Uterus (tissue), 2 donors: Measurements from ENCODE around the gene KCNJ14.

Experiments used
- POLR2A ChIP-seq, 2 donors: fragments of 450-650 bp; IDR thresholded peaks; one replicate each; pipeline ENCODE4 v1.6.1; 2016; ENCODE audit warnings: antibody characterized with exemption in 2 of 2, mild to moderate bottlenecking in 1 of 2, moderate library complexity in 1 of 2
- TF ChIP-seq, protein P1 (sequence below), 4 experiments: fragments of 200-600 bp in 2 of 4; fragments of 450-650 bp in 2 of 4; sonication (generic) in 2 of 4; IDR thresholded peaks; one replicate each; pipeline ENCODE4 v1.5.1; 2016 to 2019; ENCODE audit warnings: antibody characterized with exemption in 4 of 4, mild to moderate bottlenecking in 2 of 4, moderate library complexity in 1 of 4

GRCh38 chr19:48424694-48425219, 30.6 kb upstream of the KCNJ14 start:
- no peak for TF ChIP-seq POLR2A (IDR thresholded peaks at IDR 0.05)
- TF ChIP-seq, protein P1, sequence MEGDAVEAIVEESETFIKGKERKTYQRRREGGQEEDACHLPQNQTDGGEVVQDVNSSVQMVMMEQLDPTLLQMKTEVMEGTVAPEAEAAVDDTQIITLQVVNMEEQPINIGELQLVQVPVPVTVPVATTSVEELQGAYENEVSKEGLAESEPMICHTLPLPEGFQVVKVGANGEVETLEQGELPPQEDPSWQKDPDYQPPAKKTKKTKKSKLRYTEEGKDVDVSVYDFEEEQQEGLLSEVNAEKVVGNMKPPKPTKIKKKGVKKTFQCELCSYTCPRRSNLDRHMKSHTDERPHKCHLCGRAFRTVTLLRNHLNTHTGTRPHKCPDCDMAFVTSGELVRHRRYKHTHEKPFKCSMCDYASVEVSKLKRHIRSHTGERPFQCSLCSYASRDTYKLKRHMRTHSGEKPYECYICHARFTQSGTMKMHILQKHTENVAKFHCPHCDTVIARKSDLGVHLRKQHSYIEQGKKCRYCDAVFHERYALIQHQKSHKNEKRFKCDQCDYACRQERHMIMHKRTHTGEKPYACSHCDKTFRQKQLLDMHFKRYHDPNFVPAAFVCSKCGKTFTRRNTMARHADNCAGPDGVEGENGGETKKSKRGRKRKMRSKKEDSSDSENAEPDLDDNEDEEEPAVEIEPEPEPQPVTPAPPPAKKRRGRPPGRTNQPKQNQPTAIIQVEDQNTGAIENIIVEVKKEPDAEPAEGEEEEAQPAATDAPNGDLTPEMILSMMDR (IDR thresholded peaks at IDR 0.05) = no peak
